ELR (cell line): ENCODE data around the gene ATP6V0C.

Experiments used
- DNase-seq: peaks from one replicate; pipeline ENCODE4 v3.0.0-alpha.2; 2015; ENCODE audit warnings: low read depth

The ATP6V0C gene

GRCh38 chr16:2513405-2514332 is at the start of gene ATP6V0C:
ATP6V0C (plus strand) TSS chr16:2513952; CDS start chr16:2514104, 152 bp downstream.
- DNase-seq, result peak; percentile 84

- no peak for DNase-seq
Measured at GRCh38 chr16:2464333-2464732, 49.4 kb upstream of the ATP6V0C start.

- no peak for DNase-seq
Measured at GRCh38 chr16:2465653-2466415, 47.9 kb upstream of the ATP6V0C start.

GRCh38 chr16:2466667-2467527 is 46.9 kb upstream of the ATP6V0C start:
- no peak for DNase-seq

GRCh38 chr16:2467528-2468232 is 46.1 kb upstream of the ATP6V0C start:
- peak; percentile 79 for DNase-seq

- DNase-seq, result peak; percentile 40
Measured at GRCh38 chr16:2468233-2468724, 45.5 kb upstream of the ATP6V0C start.

GRCh38 chr16:2468725-2469398 is 44.9 kb upstream of the ATP6V0C start:
- no peak for DNase-seq

- DNase-seq, result no peak
Measured at GRCh38 chr16:2469399-2470233, 44.1 kb upstream of the ATP6V0C start.

- no peak for DNase-seq
Measured at GRCh38 chr16:2470234-2470601, 43.5 kb upstream of the ATP6V0C start.

- DNase-seq, result no peak
Measured at GRCh38 chr16:2470603-2471015, 43.1 kb upstream of the ATP6V0C start.

- DNase-seq, result no peak
Measured at GRCh38 chr16:2471016-2471652, 42.6 kb upstream of the ATP6V0C start, which contains the start of gene NTN3. NTN3 (plus strand) TSS chr16:2471297; CDS start chr16:2471702, 405 bp downstream.

GRCh38 chr16:2471653-2472487 is 41.9 kb upstream of the ATP6V0C start:
- DNase-seq, result no peak

GRCh38 chr16:2472488-2472864 is 41.3 kb upstream of the ATP6V0C start:
- DNase-seq, result no peak

GRCh38 chr16:2472885-2473445 is 40.8 kb upstream of the ATP6V0C start:
- no peak for DNase-seq

GRCh38 chr16:2473446-2473926 is 40.3 kb upstream of the ATP6V0C start:
- no peak for DNase-seq

GRCh38 chr16:2473999-2474876 is 39.5 kb upstream of the ATP6V0C start:
- DNase-seq, result peak; percentile 55
